Measurements from ENCODE around the gene FLT4.

FLT4 gene

GRCh38 chr5:180586870-180587269 lies 62.5 kb downstream of the FLT4 start:
- DNase-seq = no peak

DNA sequence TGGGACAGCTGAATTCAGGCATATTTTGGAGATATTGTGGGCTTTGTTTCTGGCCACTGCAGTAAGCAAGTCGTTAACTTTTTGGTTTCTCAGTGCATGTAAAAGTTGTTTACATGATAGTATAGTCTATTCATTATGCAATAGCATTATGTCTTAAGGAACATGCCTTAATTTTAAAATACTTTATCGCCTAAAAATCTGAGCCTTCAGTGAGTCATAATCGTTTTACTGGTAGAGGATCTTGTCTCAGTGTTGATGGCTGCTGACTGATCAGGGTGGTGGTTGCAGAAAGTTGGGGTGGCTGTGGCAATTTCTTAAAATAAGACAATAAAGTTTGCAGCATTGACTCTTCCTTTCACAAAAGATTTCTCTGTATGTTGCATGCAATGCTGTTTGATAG lies 63.2 kb downstream of the FLT4 start:
- DNase-seq = no peak

- DNase-seq = no peak
These were observed 65.7 kb downstream of the FLT4 start for GRCh38 chr5:180583738-180584137.

DNA sequence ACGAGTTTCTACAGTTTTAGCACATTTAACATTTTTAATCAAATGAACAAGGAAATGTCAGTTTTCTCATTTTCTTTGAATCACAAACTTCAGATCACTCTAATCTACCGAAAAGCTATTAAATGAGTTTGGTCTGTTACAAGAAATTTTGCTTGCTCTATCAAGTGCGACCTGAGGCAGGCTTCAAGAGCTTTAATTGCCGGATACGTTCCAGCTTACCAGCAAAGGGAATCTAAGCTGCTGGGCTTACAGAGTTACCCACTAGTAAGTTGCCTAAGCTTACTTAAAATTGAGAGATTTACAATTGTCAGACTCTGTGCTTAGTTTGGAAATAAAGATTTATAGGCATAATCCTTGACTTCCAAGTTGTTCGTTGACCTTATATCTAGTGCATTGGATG lies 68.7 kb downstream of the FLT4 start:
- no peak for DNase-seq

- no peak for DNase-seq
These were observed 73.8 kb downstream of the FLT4 start for GRCh38 chr5:180575571-180575970.

DNA sequence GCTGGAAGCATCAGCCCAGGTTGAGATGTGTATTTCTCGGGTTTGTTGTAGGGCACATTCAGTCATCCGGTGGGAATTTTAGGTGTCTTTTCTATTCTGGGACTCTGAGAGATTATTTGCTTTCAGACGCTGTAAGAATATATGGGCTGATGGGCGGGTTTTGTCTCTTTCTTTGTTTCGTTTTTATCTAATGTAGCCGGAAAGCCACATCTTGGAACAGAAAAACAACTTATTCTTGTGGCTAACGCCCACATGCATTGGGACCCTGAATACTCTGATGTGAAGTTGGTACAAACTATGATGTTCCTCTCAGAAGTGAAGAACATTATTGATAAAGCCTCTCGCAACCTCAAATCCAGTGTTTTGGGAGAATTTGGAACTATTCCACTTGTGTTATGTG lies 80.5 kb downstream of the FLT4 start:
- DNase-seq = no peak

DNA sequence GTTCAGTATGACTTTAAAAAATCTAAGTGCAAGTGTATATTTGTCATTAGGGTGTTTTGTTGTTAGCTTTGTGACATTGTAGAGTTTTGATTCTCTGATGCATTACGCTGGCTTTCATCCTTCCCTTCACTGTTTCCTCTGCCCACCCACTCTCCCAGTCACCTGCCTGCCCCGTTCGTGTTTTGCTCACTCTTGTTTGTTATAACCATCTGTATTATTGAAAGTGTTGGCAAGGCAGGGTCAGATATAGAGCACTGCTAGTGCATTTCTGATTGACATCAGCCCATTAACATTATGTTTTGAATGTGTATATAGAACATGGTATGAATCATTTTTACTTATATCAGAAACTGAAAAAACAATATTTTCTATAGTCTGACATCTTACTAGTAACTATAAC lies 85.4 kb downstream of the FLT4 start:
- DNase-seq = no peak

DNA sequence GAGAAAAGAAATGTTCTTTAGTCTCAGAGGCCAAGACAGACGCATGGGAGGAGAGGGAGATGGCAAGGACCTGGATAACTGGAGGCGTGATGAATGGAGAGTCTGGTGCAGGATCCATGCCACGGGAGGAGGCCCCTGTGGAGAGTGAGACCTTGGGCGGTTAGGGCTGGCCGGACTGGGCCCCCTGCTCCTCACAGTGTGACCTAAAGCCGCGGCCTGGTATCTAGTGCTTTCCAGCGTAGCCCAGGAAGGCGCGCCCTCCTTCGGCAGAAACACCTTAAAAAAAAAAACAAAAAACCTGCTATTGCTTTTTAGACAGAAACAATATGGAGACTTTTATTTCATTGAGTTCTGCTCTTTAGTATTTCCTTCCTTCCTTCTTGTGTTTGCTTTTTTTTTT lies 91.2 kb downstream of the FLT4 start:
- no peak for DNase-seq

DNA sequence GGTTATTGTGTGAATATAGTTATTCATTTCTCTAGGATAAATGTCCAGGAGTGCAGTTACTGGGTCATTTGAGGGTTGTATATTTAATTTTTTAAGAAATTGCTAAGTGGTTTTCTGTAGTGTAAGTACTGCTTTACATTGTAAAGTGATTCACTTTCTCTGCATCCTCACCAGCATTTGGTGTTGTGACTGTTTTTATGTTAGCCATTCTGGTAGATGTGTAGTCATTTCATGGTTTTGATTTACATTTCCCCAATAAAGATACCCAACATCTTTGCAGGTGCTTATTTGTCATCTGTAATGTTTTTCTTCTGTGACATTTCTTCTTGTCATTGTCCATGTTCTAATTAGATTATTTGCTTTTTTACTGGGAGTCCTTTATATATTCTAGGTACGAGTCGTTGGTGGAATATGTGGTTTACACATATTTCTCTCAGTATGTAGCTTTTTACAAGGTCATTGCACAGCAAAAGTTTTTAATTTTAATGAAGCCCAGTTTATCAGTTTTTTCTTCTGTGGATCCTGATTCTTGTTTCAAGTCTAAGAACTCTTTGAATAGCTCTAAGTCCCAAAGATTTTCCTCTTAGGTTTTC lies 92.1 kb downstream of the FLT4 start:
- no peak for DNase-seq

DNA sequence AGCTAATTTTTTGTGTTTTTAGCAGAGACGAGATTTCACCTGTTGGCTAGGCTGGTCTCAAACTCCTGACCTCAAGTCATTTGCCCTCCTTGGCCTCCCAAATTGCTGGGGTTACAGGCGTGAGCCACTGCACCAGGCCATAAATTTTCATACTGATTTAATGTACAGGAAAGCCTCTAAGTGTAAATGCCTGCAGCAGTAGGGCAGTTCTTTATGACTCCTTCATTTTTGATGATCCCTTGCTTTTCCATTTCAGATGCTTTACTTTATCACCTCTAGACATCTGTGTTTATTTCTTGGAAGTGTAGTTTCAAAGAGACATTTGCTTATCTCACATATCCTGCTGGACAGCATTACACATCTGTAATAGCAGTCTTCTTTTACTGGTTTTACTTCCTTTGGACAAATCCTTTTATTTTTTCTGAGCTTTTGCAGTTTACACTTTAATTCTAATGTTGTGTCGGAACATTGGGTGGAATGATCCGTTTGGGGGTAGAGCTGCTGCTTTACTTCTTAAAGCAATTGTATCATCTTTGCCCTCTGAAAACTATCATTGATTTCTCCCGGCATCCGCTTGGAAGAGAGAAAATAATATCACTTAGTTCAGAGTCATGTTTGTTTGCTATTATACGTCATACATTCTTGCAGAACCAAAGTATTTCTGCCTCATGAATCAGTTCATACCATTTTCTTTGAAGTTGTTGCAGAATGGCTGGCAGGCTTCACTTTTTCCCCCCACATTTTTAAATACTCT lies 94.1 kb downstream of the FLT4 start:
- DNase-seq = no peak

- DNase-seq = no peak
These were observed 95.9 kb downstream of the FLT4 start for GRCh38 chr5:180553530-180553929.

Data from NCI-H187 (cell line).